ENCODE data around the gene GDF2.

GDF2 gene

GRCh38 chr10:47335906-47336305, 13.7 kb downstream of the GDF2 start:
- DNase-seq = no peak

- DNase-seq = no peak
Measured at GRCh38 chr10:47336387-47337134, 14.3 kb downstream of the GDF2 start.

GRCh38 chr10:47337310-47337709, 15.1 kb downstream of the GDF2 start:
- DNase-seq = no peak

GRCh38 chr10:47339186-47339735, 17.0 kb downstream of the GDF2 start:
- no peak for DNase-seq

- DNase-seq = no peak
Measured at GRCh38 chr10:47339759-47340607, 17.7 kb downstream of the GDF2 start.

GRCh38 chr10:47340608-47341170, 18.4 kb downstream of the GDF2 start:
- DNase-seq = no peak

GRCh38 chr10:47344996-47345870, 23.0 kb downstream of the GDF2 start:
- no peak for DNase-seq

GRCh38 chr10:47346581-47347302, 24.5 kb downstream of the GDF2 start:
- DNase-seq = peak; percentile 62

- no peak for DNase-seq
Measured at GRCh38 chr10:47347303-47347675, 25.0 kb downstream of the GDF2 start.

GRCh38 chr10:47348138-47348651, 25.9 kb downstream of the GDF2 start, which contains the start of gene RBP3:
TSS of gene RBP3 (plus strand) at chr10:47348363. CDS start at chr10:47348485, 122 bp downstream.
- DNase-seq = no peak

GRCh38 chr10:47348661-47349470, 26.6 kb downstream of the GDF2 start:
- no peak for DNase-seq

- no peak for DNase-seq
Measured at GRCh38 chr10:47349516-47349915, 27.3 kb downstream of the GDF2 start.

- no peak for DNase-seq
Measured at GRCh38 chr10:47349941-47350371, 27.7 kb downstream of the GDF2 start.

- DNase-seq = no peak
Measured at GRCh38 chr10:47350671-47351640, 28.7 kb downstream of the GDF2 start.

GRCh38 chr10:47351899-47352815, 29.9 kb downstream of the GDF2 start:
- DNase-seq = no peak

GRCh38 chr10:47353351-47353750, 31.1 kb downstream of the GDF2 start:
- no peak for DNase-seq

- DNase-seq = no peak
Measured at GRCh38 chr10:47354165-47354564, 31.9 kb downstream of the GDF2 start.

- no peak for DNase-seq
Measured at GRCh38 chr10:47354900-47355299, 32.6 kb downstream of the GDF2 start.

Measured in NCI-H524 treated with DMSO at 0.1 percent for 48 hours (cell line).